KOPT-K1 (cell line): ENCODE measurements around the gene DUSP1.
A peak's percentile ranks its signal among the peaks of the same experiment; 100 is the strongest.
"Not testable (repeated sequence)": the region's sequence is repeated elsewhere in the genome, so short reads cannot be mapped to it uniquely, and the experiment has no call there.

Experiments used
- H3K27ac ChIP-seq: fragments of 200-600 bp; sonication (generic); 2 replicates; pipeline ENCODE4 v1.5.1; 2016; ENCODE audit warnings: antibody characterized with exemption, mild to moderate bottlenecking, low read depth, low read length; ENCODE audit not compliant: poor library complexity, severe bottlenecking
- H3K36me3 ChIP-seq: fragments of 200-600 bp; sonication (generic); 2 replicates; pipeline ENCODE4 v1.5.1; 2017; ENCODE audit warnings: antibody characterized with exemption, mild to moderate bottlenecking, low read length, moderate library complexity; ENCODE audit not compliant: insufficient read depth
- H3K9me3 ChIP-seq: fragments of 200-600 bp; sonication (generic); 2 replicates; pipeline ENCODE4 v1.5.1; 2017; ENCODE audit warnings: antibody characterized with exemption, low read length, mild to moderate bottlenecking; ENCODE audit not compliant: insufficient read depth, poor library complexity, severe bottlenecking

The DUSP1 gene

GRCh38 chr5:172790496-172790889 is 19.5 kb upstream of the DUSP1 start:
- Histone ChIP-seq H3K27ac (peak overlapping the region; percentile 97), H3K9me3 (no peaks in the 10 kb centered on the region), H3K36me3 (no peaks in the 10 kb centered on the region)

GRCh38 chr5:172789687-172790495 is 18.9 kb upstream of the DUSP1 start:
- Histone ChIP-seq H3K27ac (peak overlapping the region; percentile 97), H3K36me3 (no peaks in the 10 kb centered on the region), H3K9me3 (no peaks in the 10 kb centered on the region)

- Histone ChIP-seq H3K36me3 (no peaks in the 10 kb centered on the region), H3K27ac (peak overlapping the region; percentile 97), H3K9me3 (no peaks in the 10 kb centered on the region)
Observed at GRCh38 chr5:172788771-172789686, 18.0 kb upstream of the DUSP1 start.

- not testable (repeated sequence) for H3K36me3 ChIP-seq, H3K9me3 ChIP-seq
- H3K27ac ChIP-seq = peak overlapping the region; percentile 97
Observed at GRCh38 chr5:172787538-172787937, 16.5 kb upstream of the DUSP1 start.

- Histone ChIP-seq H3K9me3 (no peaks in the 10 kb centered on the region), H3K27ac (peak overlapping the region; percentile 97), H3K36me3 (no peaks in the 10 kb centered on the region)
Observed at GRCh38 chr5:172786736-172787462, 15.9 kb upstream of the DUSP1 start.

GRCh38 chr5:172785429-172786088 is 14.6 kb upstream of the DUSP1 start:
- H3K27ac ChIP-seq = no peak overlapping the region
- H3K9me3 ChIP-seq = no peaks in the 10 kb centered on the region
- no peaks in the 10 kb centered on the region for H3K36me3 ChIP-seq

GRCh38 chr5:172784162-172784561 is 13.2 kb upstream of the DUSP1 start:
- H3K9me3 ChIP-seq, H3K27ac ChIP-seq, H3K36me3 ChIP-seq: not testable (repeated sequence)

- H3K36me3 ChIP-seq, H3K27ac ChIP-seq, H3K9me3 ChIP-seq: not testable (repeated sequence)
Observed at GRCh38 chr5:172783319-172783718, 12.3 kb upstream of the DUSP1 start.

GRCh38 chr5:172782169-172783039 is 11.4 kb upstream of the DUSP1 start:
- Histone ChIP-seq H3K9me3 (no peaks in the 10 kb centered on the region), H3K36me3 (no peaks in the 10 kb centered on the region), H3K27ac (no peak overlapping the region)

GRCh38 chr5:172779691-172780341 is 8.8 kb upstream of the DUSP1 start:
- H3K27ac ChIP-seq = no peak overlapping the region
- H3K9me3 ChIP-seq = no peaks in the 10 kb centered on the region
- no peaks in the 10 kb centered on the region for H3K36me3 ChIP-seq

- Histone ChIP-seq H3K9me3 (no peaks in the 10 kb centered on the region), H3K36me3 (no peaks in the 10 kb centered on the region), H3K27ac (peak overlapping the region; percentile 80)
Observed at GRCh38 chr5:172777881-172778814, 7.2 kb upstream of the DUSP1 start.

- H3K9me3 ChIP-seq = no peaks in the 10 kb centered on the region
- H3K27ac ChIP-seq = peak overlapping the region; percentile 46
- H3K36me3 ChIP-seq = no peaks in the 10 kb centered on the region
Observed at GRCh38 chr5:172776235-172776594, 5.2 kb upstream of the DUSP1 start.
